GM19035 (cell line): ENCODE results near the gene YBX3.

ENCODE experiments used
- ATAC-seq: cut with Tn5 transposase; IDR thresholded peaks from one replicate; pipeline ENCODE4 v1.9.1; 2021; ENCODE audit not compliant: unreplicated experiment

Gene YBX3

GRCh38 chr12:10672231-10672868, 50.8 kb downstream of the YBX3 start:
- no peak for ATAC-seq

- no peak for ATAC-seq
Measured at GRCh38 chr12:10669533-10669932, 53.6 kb downstream of the YBX3 start.

- no peak for ATAC-seq
Measured at GRCh38 chr12:10668526-10668925, 54.6 kb downstream of the YBX3 start.

- no peak for ATAC-seq
Measured at GRCh38 chr12:10667581-10667980, 55.5 kb downstream of the YBX3 start.

- no peak for ATAC-seq
Measured at GRCh38 chr12:10664499-10664898, 58.6 kb downstream of the YBX3 start.

- no peak for ATAC-seq
Measured at GRCh38 chr12:10663869-10664268, 59.3 kb downstream of the YBX3 start.

GRCh38 chr12:10661338-10661737, 61.8 kb downstream of the YBX3 start:
- no peak for ATAC-seq

- no peak for ATAC-seq
Measured at GRCh38 chr12:10654003-10654402, 69.1 kb downstream of the YBX3 start.

- ATAC-seq: no peak
Measured at GRCh38 chr12:10652192-10652591, 70.9 kb downstream of the YBX3 start.
